GM18517 (cell line): ENCODE measurements around the gene SLC45A1.

Experiments used
- ATAC-seq: cut with Tn5 transposase; IDR thresholded peaks from one replicate; pipeline ENCODE4 v1.9.1; 2021; ENCODE audit warnings: mild to moderate bottlenecking, moderate library complexity; ENCODE audit not compliant: unreplicated experiment

SLC45A1 gene

GRCh38 chr1:8334106-8334851 is 16.4 kb downstream of the SLC45A1 start:
- ATAC-seq: no peak

- no peak for ATAC-seq
Measured at GRCh38 chr1:8335246-8335645, 17.3 kb downstream of the SLC45A1 start.

- no peak for ATAC-seq
Measured at GRCh38 chr1:8337776-8338525, 20.0 kb downstream of the SLC45A1 start.

DNA sequence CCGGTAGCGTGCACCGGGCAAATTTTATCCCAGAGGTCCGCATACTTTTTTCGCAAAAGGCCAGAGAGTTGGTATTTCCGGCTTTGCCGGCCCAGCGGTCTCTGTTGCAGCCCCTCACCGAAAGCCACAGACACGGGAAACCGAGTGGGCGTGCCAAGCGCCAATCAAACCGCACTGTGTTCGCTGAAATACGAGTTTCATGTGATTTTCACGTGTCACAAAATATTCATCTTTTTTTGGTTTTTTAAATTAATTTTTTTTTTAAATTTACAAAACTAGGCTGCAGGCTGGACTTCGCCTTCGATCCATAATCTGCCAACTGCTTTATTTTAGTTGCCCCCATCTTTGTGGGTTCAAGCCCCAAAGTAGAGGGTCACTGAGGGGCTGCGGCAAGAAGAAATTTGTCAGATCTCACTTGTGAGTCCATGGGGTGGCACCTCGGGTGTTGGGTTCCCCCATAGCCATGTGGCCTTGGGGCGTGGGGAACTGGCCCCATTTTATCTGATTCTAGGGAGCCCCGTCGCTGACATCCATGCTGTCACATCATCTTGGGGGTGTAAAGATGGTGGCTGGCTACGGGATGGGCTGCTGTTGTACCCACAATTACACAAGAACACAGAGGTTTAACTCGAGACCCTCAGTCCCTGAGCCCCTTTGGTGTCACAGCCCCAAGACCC is 20.8 kb downstream of the SLC45A1 start:
- ATAC-seq: no peak

DNA sequence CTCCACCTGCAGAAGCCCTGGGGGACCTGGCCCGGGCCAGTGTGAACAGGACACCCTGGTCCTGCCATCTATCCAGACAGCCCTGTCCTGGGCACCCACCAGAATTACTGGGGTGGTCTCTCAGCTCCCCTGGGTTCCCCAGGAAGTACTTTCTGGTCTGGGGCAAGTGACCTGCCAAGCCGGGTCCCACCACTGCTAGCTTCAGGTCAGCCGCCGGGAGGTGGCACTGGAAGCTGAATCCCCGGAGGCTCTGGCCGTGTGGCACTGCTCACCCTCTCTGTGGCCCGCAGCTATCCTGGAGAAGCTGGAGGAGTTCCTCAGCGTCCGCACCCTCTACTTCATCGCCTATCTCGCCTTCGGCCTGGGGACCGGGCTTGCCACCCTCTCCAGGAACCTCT is 21.3 kb downstream of the SLC45A1 start:
- no peak for ATAC-seq

DNA sequence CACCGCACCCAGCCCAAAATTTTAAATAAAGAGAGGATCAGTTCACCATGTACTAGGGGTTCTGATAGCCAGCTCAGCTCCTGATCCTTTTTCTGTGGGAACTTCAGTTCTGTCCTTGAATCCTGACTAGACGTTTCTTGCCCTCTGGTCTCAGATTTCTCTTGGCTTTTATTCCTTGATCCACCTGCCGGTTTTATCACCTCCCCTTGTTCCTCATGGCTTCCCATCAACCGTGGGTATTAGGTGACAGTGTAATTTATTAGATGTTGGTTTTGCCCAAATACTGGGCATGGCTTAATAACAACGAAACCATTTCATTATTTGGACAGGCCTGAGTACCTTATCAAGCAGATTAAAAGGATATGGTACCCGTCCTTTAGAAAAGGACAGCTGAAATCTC is 22.5 kb downstream of the SLC45A1 start:
- no peak for ATAC-seq

DNA sequence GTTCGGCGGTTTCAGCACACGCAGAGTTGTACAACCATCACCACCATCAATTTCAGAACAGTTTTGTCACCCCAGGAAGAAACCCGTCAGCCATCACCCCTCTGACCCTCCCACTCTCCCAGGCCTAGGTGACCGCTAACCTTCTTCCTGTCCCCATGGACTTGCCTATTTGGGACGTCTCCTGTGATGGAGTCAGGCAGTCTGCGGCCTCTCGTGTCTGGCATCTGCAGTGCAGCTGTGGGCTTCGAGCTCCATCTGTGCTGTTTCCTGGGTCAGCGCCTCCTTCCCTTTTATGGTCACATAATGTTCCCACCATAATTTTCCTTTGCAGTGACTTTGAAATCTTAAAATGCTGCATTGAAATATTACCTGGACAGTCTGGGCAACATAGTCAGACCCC is 24.4 kb downstream of the SLC45A1 start:
- ATAC-seq: no peak

DNA sequence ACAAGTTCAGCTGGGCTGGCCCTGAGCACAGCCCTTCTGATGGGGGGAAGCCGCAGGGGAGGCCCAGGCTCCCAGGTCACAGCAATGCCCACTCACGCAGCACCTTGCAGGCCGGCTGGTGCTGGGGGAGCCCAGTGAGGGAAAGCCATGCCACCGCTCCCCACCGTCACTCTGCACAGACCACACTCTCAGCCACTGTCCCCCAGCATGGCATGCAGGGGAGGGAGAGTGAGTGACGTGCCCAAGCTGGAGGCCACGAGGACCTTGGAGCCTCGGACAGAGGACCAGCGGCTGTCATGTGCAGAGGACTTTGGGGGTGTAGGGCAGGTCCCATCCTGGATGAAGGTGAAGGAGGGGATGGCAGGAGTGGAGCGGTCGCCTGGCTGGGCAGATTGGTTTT is 25.1 kb downstream of the SLC45A1 start:
- no peak for ATAC-seq

- ATAC-seq: no peak
Measured at GRCh38 chr1:8343464-8344001, 25.6 kb downstream of the SLC45A1 start.

DNA sequence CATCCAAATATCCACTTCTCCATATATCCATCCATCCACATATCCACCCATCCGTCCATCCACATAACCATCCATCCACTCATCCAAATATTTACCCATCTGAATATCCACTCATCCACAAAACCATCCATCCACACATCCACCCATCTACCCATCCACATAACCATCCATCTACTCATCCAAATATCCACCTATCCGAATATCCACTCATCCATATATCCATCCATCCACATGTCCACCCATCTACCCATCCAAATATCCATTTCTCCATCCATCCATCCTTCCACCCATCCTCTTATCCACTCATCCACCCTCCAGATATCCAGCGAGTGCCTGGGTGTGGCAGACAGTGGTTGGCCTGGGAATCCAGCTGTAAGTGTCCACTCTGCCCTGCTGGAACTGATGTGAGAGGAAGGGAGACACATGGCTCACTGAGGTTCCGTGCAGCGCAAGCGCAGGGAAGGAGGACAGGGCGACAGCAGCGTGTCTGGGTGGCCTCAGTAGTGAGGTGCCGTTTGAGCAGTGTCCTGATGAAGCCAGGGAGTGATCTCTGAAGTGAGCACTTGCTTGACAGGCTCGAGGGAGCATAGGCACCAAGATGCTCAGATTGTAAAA is 27.1 kb downstream of the SLC45A1 start:
- ATAC-seq: no peak

- no peak for ATAC-seq
Measured at GRCh38 chr1:8345621-8346415, 27.9 kb downstream of the SLC45A1 start.

DNA sequence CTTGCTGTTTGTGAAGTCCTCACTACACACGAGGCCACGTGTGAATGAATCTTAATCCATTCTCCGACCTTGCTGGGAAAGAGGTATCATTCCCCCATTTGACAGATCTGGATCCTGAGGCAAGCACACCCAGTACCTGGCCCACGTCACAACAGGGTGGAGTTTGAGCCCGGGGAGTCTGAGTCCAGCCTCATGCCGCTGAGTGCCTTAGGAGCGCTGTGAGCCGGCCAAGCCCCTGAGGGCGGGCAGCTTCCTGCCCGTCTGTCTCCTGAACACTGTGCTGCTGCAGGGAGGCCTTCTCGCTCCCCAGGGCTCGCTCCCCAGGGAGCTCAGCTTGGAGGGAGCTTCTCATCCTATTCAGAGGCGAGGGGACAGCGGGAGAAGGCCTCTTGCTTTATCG is 29.7 kb downstream of the SLC45A1 start:
- ATAC-seq: no peak

DNA sequence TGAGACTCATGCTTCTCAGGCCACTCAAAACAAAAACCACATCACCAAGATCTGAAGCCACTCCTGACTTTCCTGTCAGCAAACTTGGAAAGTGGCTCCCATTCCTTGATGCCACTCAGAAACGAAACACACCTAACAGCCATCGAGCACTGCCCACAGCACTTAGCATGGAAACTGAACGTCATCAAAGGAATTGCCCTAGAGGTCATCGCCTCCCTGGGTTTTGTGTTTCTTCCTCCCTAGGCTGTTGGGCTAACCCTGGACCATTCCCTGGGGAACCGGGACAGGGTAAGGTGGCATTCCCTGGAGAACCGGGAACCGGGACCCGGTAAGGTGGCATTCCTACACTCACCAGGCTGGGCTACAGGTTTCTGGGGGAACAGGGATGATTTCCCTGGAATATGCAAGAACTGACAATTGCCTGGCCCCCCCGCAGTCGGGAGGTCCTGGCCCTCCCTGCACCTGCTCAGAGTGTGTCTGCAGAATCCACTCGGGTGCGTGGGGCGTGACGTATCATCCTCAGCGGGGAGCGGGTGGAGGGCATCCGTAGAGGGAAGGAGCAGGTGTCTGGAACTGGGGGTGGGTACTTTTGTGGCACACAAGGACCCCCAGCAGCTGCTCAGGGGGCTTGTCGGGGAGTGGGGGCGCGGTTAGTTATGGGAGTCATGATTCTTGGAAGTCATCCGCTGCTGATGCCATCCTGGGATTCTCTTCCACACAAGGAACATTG is 30.3 kb downstream of the SLC45A1 start:
- ATAC-seq: no peak

- no peak for ATAC-seq
Measured at GRCh38 chr1:8348777-8349472, 31.0 kb downstream of the SLC45A1 start.

DNA sequence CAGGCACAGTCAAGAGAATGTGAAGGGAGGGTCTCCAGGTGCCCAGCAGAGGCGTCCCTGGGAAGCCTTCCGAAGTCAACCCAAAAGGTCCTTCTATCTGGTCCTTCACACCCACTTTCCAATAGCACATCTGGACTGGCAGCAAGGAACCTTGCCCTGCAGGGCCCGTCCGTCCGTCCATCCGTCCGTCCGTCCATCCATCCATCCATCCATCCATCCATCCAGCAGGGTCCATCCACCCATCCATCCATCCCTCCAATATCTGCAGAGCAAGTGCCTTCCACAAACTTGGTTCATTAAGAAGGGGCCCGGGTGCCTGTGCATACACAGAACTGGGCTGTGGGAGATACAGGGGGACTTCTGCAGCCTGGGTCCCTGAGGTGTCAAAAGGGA is 31.6 kb downstream of the SLC45A1 start:
- no peak for ATAC-seq

DNA sequence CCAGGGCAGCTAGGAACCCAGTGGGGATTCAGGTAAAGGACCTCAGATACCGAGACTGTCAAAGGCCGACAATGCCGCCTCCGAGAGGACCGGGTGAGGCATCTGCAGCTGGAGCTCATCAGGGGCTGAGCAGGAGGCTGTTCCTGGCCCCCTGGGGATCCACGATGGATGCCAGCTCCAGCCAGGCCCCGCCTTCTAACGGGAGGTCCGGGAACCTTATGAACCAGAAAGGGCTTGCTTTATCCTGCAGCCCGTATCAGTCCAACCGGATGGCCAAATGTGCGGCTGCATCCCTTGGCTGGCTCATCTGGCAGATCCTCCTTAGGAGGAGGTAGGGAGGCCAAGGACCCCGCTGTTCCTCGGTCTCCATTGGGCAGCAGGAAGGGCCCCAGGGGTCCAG is 32.0 kb downstream of the SLC45A1 start:
- ATAC-seq: no peak

- no peak for ATAC-seq
Measured at GRCh38 chr1:8350914-8351684, 33.2 kb downstream of the SLC45A1 start.

DNA sequence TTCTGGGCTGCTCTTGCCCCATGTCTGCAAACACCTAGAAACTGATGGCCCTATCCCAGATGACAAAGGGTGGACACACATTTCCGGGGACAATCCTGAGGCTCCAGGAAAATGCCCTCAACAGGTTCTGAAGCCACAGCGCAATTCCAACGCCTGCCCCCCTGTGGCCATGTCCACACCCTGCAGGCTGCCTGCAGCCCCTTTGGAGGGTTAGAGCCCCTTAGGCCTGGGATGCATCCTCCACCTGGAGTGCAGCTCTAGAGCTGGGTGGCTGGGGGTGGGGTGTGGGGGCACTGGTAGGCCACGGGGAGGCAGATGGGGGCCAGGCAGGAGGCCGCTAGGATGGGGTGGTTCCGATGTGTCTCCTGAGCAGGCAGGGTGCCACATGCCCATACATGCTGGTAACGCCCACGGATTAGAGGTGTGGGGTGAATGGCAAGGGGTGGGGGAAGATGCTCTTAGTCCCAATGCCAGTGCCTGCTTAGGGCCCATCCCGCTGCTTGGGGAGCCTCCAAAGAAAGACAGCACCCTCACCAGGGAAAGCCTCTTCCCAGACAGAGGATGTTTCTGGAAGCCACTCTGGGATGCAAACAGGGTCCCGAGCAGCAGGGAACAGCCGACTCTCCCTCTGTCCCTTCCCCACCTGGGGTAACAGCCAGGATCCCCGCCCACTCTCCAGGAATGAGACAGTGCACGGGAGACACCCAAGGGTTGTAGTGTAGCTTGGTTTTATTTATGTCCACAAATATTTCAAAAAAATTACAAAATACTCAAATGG is 34.0 kb downstream of the SLC45A1 start:
- ATAC-seq: no peak
